K562 (cell line): ENCODE measurements around the gene AKAP12. TPM values are rescaled to one million over a fixed set of nuclear protein-coding genes. Genes with fewer than 3 reads are reported as not detected.

Experiments
- ATAC-seq: fragments of 200-7000 bp; cut with Tn5 transposase; 3 replicates; pipeline ENCODE4 v1.9.1; 2020; ENCODE audit warnings: moderate library complexity
- BruUV-seq: library from RNA; stranded (reverse); fragments of 400-500 nt; replicated peaks from 2 replicates; lab custom pipeline; 2021; lab: Mats Ljungman, UMichigan
- CTCF ChIA-PET: fragments of 300-600 bp; formaldehyde crosslinking; extraction: SDS; loops from one replicate; lab custom pipeline; 2021; ENCODE audit warnings: low intra/inter-chr PET ratio; lab: Yijun Ruan, JAX
- POLR2A ChIA-PET: fragments of 300-600, 350-650 bp; sonication (Branson Sonifier 250); formaldehyde crosslinking; extraction: SDS; loops from one replicate; lab custom pipeline; 2021; ENCODE audit warnings: antibody characterized with exemption, inconsistent platforms; lab: Yijun Ruan, JAX
- DNase-seq, 4 experiments: peaks; one replicate each; pipeline versions ENCODE4 v3.0.0 to v3.0.0-alpha.2; 2011 to 2018; ENCODE audit warnings: low spot score in 3 of 4, mixed read lengths in 3 of 4; ENCODE audit errors: extremely low read depth in 1 of 4
- FAIRE-seq: peaks from 2 replicates; lab custom pipeline; 2011; peaks lifted over from hg19 to GRCh38; lab: Jason Lieb, UNC
- H2AFZ ChIP-seq: 2 replicates; pipeline ENCODE4 v1.6.0; 2011; ENCODE audit warnings: low read depth, low read length, control low read depth, inconsistent platforms
- H3K27ac ChIP-seq: fragments of 200-600 bp; 3 replicates; pipeline ENCODE4 v1.8.0; 2011; ENCODE audit warnings: low read depth, mild to moderate bottlenecking, control low read depth, inconsistent platforms, low read length, moderate library complexity, mixed read lengths; ENCODE audit errors: extremely low read depth
- H3K27me3 ChIP-seq, 2 experiments: fragments of 300-600 bp in 1 of 2; 2 replicates in 1 of 2; 3 replicates in 1 of 2; pipeline versions ENCODE4 v1.6.0 to v1.8.0; 2011; ENCODE audit warnings: inconsistent platforms in 2 of 2, low read length in 2 of 2, mild to moderate bottlenecking in 1 of 2, mixed read lengths in 1 of 2, moderate library complexity in 1 of 2; ENCODE audit not compliant: control insufficient read depth in 2 of 2, insufficient read depth in 2 of 2
- H3K36me3 ChIP-seq: fragments of 300-600 bp; 3 replicates; pipeline ENCODE4 v1.8.0; 2011; ENCODE audit warnings: mild to moderate bottlenecking, low read length, inconsistent platforms; ENCODE audit not compliant: control insufficient read depth, insufficient read depth
- H3K4me1 ChIP-seq, 2 experiments: fragments of 200-600 bp in 1 of 2; replicated peaks in 1 of 2; 2 replicates in 1 of 2; 3 replicates in 1 of 2; pipeline versions ENCODE4 v1.5.1 to v1.8.0; 2011; ENCODE audit warnings: inconsistent platforms in 2 of 2, low read length in 2 of 2, mild to moderate bottlenecking in 1 of 2, mixed read lengths in 1 of 2, moderate library complexity in 1 of 2; ENCODE audit not compliant: control insufficient read depth in 2 of 2, insufficient read depth in 2 of 2
- H3K4me2 ChIP-seq: 2 replicates; pipeline ENCODE4 v1.6.1; 2011; ENCODE audit warnings: low read length, control low read depth, inconsistent platforms, mixed read lengths; ENCODE audit not compliant: insufficient read depth
- H3K4me3 ChIP-seq: fragments of 200-600 bp; sonication (generic), shearing (Covaris generic); 2 replicates; pipeline ENCODE4 v1.5.1; 2016; ENCODE audit warnings: control low read depth, inconsistent platforms
- H3K79me2 ChIP-seq: fragments of 200-600 bp; 3 replicates; pipeline ENCODE4 v1.8.0; 2011; ENCODE audit warnings: low read length, inconsistent platforms; ENCODE audit not compliant: control insufficient read depth, insufficient read depth
- H3K9ac ChIP-seq, 2 experiments: 2 replicates each; pipeline versions ENCODE4 v1.6.0 to v1.6.1; 2011; ENCODE audit warnings: low read depth in 2 of 2, low read length in 2 of 2, control low read depth in 1 of 2, inconsistent platforms in 1 of 2, mild to moderate bottlenecking in 1 of 2, mixed read lengths in 1 of 2; ENCODE audit not compliant: insufficient read depth in 1 of 2
- H3K9me1 ChIP-seq: one replicate; pipeline ENCODE4 v1.6.0; 2011; ENCODE audit warnings: inconsistent platforms, mild to moderate bottlenecking, low read length, moderate library complexity; ENCODE audit not compliant: control insufficient read depth, insufficient read depth
- H3K9me3 ChIP-seq: replicated peaks from 2 replicates; pipeline ENCODE4 v1.5.1; 2011; ENCODE audit warnings: low read depth, low read length, inconsistent platforms; ENCODE audit not compliant: control insufficient read depth, insufficient read depth
- H4K20me1 ChIP-seq: replicated peaks from 2 replicates; pipeline ENCODE4 v1.6.1; 2011; ENCODE audit warnings: low read length, inconsistent platforms, mixed read lengths; ENCODE audit not compliant: control insufficient read depth, insufficient read depth
- ARHGAP35 ChIP-seq: fragments of 450-650 bp; IDR thresholded peaks from 2 replicates; pipeline ENCODE4 v1.6.1; 2018; ENCODE audit not compliant: partially characterized antibody
- BMI1 ChIP-seq: fragments of 150-350 bp; IDR thresholded peaks from 2 replicates; pipeline ENCODE4 v1.6.1; 2014; ENCODE audit warnings: low read length
- SPI1 ChIP-seq: IDR thresholded peaks from 2 replicates; pipeline ENCODE4 v1.6.1; 2011; ENCODE audit warnings: low read depth, low read length, control low read depth, borderline replicate concordance
- ZNF217 ChIP-seq: sonication (generic); formaldehyde crosslinking; IDR thresholded peaks from 2 replicates; pipeline ENCODE4 v1.8.0; 2022; ENCODE audit warnings: mild to moderate bottlenecking, missing genetic modification reagents
- WGBS: fragments of 100-300 bp; shearing (Covaris generic); methylation state at CpG from one replicate; pipeline ENCODE4 v1.1.6; 2016; ENCODE audit warnings: low coverage, mixed read lengths; ENCODE audit not compliant: insufficient coverage; ENCODE audit errors: missing lambda C conversion rate; 5-methylcytosine and 5-hydroxymethylcytosine counted together
- in situ Hi-C: fragments of 300-500 bp; cut with MboI; formaldehyde crosslinking; loops from 4 replicates; pipeline ENCODE4 v1.15.0; 2018; ENCODE audit warnings: inconsistent platforms, mixed read lengths
- intact Hi-C: fragments of 100-400 bp; cut with micrococcal nuclease; formaldehyde crosslinking; loops from 2 replicates; pipeline ENCODE4 v1.14.2; 2022
- polyA plus RNA-seq, 8 experiments: library from polyadenylated mRNA; depleted of rRNA in 4 of 8; stranded (reverse) in 5 of 8; unstranded in 3 of 8; fragments of >200 nt; fragmentation: Nextera tagmentation in 2 of 8; fragmentation: Illumina TruSeq in 1 of 8; extraction: Ambion mirVana in 2 of 8; extraction: Trizol in 1 of 8; gene quantifications; 2 replicates each; pipeline versions ENCODE4 v1.2.1 to v1.2.3, GENCODE V29; 2011 to 2014; ENCODE audit warnings: inconsistent platforms in 1 of 8, missing spikeins in 1 of 8
- total RNA-seq, 7 experiments: library from RNA; depleted of rRNA in 6 of 7; stranded (reverse); fragments of >200 nt in 6 of 7; fragmentation: Illumina TruSeq in 2 of 7; extraction: Trizol in 2 of 7; gene quantifications; 2 replicates each; pipeline versions ENCODE4 v1.2.1 to v1.2.3, GENCODE V29; 2011 to 2021; ENCODE audit warnings: low replicate concordance in 1 of 7
- TF ChIP-seq, protein P1 (sequence below): fragments of 250-450 bp; sonication (Bioruptor Pico); IDR thresholded peaks from 2 replicates; pipeline ENCODE4 v1.9.0; 2021; ENCODE audit warnings: mild to moderate bottlenecking

The AKAP12 gene
- total and polyA plus RNA-seq, 9 of the 15 experiments (the other 6 are each of a cell fraction or from before 2014, with no cell fraction given) = 0.08 to 2.0 (median 0.62) TPM

DNA sequence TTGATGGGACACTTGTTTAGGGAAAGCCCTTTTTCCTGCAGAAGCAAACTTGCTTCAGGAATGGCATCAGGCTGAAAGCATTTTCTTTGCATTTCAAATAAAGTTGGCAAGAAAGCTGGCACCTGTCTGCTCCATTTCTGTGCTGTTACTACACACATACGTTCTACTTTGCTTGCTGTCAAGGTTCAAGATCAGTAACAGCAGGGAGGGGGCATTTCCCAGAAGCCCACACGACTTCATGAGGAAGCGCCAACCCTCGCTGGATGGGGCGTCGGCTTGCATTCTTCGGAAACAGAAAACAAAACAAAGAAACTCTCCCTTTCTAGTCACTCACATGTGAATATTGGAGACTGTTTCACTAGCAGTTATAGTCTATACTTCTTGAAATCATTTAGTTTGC, 46.4 kb downstream of the AKAP12 start:
- intact Hi-C loops = no loop called here
- Histone ChIP-seq H3K4me2 (peak overlapping the region; percentile 54), H3K9me3 (no peaks in the 10 kb centered on the region), H3K36me3 (no peaks in the 10 kb centered on the region), H3K4me3 (0 out of 2 replicates have a peak overlapping the region, but pooled peaks have one; percentile 0), H3K27me3 (peaks cover 48 to 70% of the 10 kb centered on the region in 2 experiments), H3K79me2 (no peaks in the 10 kb centered on the region), H3K4me1 (no peaks in the 10 kb centered on the region; a peak in 1 of 5 replicates), H4K20me1 (0 out of 2 replicates have a peak, but pooled peaks cover 3% of the 10 kb centered on the region), H3K9me1 (no peaks in the 10 kb centered on the region)
- peak; percentile 87 for ATAC-seq
- CTCF ChIA-PET = no interaction called here
- peak in 2 of 4 experiments; percentile 26 to 38 for DNase-seq
- peak; percentile 37 for FAIRE-seq
- no TSS peak for BruUV-seq
- TF ChIP-seq SPI1 (peak; percentile 16; the same call in 1 of the 2 replicates), ARHGAP35 (no peak), ZNF217 (CRISPR knock-in tag) (no peak), BMI1 (peak; percentile 28; the same call in 1 of the 2 replicates)
- TF ChIP-seq, protein P1, sequence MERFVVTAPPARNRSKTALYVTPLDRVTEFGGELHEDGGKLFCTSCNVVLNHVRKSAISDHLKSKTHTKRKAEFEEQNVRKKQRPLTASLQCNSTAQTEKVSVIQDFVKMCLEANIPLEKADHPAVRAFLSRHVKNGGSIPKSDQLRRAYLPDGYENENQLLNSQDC (CRISPR knock-in tag) = no peak
- TF ChIP-seq, all 486 proteins: peak for 2
- POLR2A ChIA-PET = no interaction called here
- in situ Hi-C loops = no loop called here
- Histone ChIP-seq H3K9ac (no peak overlapping the region), H3K27ac (no peak overlapping the region), H2AFZ (peak overlapping the region; percentile 71)
- WGBS = 4% methylated on average over 7 of the region's 7 CpGs
